GM06990 (cell line): ENCODE measurements around the gene MSANTD1.

ENCODE experiments used
- DNase-seq: peaks from one replicate; pipeline ENCODE4 v3.0.0-alpha.2; 2011; ENCODE audit not compliant: insufficient read length; ENCODE audit errors: extremely low read depth
- H3K27me3 ChIP-seq: replicated peaks from 2 replicates; pipeline ENCODE4 v1.6.0; 2011; ENCODE audit warnings: low read length; ENCODE audit not compliant: control insufficient read depth, insufficient read depth
- H3K36me3 ChIP-seq: 2 replicates; pipeline ENCODE4 v1.5.1; 2011; ENCODE audit warnings: low read length; ENCODE audit not compliant: control insufficient read depth, insufficient read depth
- H3K4me3 ChIP-seq: replicated peaks from 2 replicates; pipeline ENCODE4 v1.5.1; 2011; ENCODE audit warnings: low read depth, mild to moderate bottlenecking, control low read depth, low read length
- TF ChIP-seq, protein P1 (sequence below): IDR thresholded peaks from 2 replicates; pipeline ENCODE4 v1.5.1; 2011; ENCODE audit warnings: low read length, control low read depth, mild to moderate bottlenecking, inconsistent platforms; ENCODE audit not compliant: insufficient read depth, poor library complexity, severe bottlenecking

Gene MSANTD1

DNA sequence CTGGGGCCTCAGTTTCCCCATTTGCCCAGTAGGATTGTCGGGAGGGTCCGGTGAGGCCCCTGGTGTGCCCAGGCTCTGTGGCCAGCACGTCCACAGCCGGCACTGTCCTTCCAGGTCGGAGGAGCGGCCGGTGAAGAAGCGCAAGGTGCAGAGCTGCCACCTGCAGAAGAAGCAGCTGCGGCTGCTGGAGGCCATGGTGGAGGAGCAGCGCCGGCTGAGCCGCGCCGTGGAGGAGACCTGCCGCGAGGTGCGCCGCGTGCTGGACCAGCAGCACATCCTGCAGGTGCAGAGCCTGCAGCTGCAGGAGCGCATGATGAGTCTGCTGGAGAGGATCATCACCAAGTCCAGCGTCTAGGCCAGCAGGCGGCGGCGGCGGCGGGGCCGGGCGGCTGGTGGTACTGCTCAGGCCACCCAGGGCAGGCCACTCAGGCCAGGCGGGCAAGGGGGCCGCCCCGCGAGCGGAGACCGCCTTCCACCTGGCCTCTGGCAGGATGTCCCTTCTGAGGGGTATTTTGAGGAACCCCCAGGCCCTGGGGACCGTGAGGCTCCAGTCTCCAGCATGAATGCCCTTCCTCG is 6.7 kb downstream of the MSANTD1 start:
- DNase-seq = peak; percentile 3
- Histone ChIP-seq H3K36me3 (peaks cover 2% of the 10 kb centered on the region), H3K27me3 (no peaks in the 10 kb centered on the region), H3K4me3 (no peak overlapping the region)
- TF ChIP-seq, protein P1, sequence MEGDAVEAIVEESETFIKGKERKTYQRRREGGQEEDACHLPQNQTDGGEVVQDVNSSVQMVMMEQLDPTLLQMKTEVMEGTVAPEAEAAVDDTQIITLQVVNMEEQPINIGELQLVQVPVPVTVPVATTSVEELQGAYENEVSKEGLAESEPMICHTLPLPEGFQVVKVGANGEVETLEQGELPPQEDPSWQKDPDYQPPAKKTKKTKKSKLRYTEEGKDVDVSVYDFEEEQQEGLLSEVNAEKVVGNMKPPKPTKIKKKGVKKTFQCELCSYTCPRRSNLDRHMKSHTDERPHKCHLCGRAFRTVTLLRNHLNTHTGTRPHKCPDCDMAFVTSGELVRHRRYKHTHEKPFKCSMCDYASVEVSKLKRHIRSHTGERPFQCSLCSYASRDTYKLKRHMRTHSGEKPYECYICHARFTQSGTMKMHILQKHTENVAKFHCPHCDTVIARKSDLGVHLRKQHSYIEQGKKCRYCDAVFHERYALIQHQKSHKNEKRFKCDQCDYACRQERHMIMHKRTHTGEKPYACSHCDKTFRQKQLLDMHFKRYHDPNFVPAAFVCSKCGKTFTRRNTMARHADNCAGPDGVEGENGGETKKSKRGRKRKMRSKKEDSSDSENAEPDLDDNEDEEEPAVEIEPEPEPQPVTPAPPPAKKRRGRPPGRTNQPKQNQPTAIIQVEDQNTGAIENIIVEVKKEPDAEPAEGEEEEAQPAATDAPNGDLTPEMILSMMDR = no peak

DNA sequence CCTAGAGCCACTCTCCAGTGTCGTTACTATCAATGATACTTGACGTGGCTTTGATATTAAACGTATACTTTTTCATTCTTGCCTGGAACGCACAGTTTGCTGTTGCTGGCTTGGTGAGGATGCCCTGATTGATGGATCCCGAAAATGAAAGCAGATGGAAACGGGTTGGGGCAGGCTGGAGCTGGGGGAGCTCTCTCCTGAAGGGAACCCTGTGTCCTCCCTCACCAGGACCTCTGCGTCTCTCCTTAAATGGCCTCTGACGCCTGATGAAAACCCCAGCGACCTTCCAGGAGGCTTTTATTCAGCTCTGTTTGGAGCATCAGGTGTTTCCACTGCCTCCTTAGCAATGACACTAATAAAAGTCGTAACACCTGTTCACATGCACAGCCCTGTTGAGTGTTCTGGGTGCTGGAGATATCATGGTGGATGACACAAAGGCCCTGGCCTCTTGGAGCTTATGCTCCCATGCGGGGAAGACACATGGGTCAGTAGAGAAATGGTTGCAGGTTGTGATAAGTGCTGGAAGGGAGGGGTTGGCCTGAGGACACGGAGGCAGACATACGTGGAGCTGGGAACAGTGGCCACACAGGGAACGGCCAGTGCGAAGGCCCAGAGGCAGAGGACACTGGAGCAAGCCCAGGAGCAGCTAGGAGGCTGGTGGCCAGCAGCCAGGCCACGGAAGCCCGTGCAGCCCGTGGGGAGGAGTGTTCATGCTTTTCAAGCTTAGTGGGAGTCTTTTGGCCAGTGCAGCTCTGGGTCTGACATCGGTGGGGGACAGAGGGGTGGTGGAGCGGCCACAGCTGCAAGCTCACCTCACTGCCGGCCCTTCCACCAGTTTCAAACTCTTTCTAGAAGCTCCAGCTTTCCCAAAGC is 7.5 kb downstream of the MSANTD1 start:
- Histone ChIP-seq H3K4me3 (no peak overlapping the region), H3K27me3 (no peaks in the 10 kb centered on the region), H3K36me3 (peaks cover 2% of the 10 kb centered on the region)
- no peak for DNase-seq
- TF ChIP-seq, protein P1 = no peak

DNA sequence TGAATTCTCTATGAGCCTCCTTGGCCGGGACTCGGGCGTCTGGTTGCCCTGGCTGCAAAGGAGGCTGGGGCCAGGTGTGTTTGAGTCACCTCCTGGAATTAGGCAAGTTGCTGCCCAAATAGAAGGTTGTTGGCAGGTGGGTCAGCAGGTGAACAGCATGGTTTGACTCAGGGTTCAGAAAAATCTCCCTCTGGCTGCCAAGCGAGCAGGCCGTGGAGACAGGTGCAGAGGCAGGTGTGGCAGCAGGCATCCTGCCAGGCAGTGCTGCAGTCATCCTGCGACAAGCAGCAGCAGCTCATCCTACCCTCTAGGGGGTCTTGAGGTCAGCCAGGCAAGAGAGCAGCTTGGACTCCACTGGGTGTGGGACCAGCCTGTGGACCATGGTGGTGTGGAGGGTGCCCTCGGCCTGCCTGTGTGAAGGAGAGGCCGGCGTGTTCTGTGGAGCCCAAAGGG is 8.2 kb downstream of the MSANTD1 start:
- Histone ChIP-seq H3K4me3 (no peak overlapping the region), H3K27me3 (no peaks in the 10 kb centered on the region), H3K36me3 (peaks cover 2% of the 10 kb centered on the region)
- peak; percentile 6 for DNase-seq
- TF ChIP-seq, protein P1 = no peak

DNA sequence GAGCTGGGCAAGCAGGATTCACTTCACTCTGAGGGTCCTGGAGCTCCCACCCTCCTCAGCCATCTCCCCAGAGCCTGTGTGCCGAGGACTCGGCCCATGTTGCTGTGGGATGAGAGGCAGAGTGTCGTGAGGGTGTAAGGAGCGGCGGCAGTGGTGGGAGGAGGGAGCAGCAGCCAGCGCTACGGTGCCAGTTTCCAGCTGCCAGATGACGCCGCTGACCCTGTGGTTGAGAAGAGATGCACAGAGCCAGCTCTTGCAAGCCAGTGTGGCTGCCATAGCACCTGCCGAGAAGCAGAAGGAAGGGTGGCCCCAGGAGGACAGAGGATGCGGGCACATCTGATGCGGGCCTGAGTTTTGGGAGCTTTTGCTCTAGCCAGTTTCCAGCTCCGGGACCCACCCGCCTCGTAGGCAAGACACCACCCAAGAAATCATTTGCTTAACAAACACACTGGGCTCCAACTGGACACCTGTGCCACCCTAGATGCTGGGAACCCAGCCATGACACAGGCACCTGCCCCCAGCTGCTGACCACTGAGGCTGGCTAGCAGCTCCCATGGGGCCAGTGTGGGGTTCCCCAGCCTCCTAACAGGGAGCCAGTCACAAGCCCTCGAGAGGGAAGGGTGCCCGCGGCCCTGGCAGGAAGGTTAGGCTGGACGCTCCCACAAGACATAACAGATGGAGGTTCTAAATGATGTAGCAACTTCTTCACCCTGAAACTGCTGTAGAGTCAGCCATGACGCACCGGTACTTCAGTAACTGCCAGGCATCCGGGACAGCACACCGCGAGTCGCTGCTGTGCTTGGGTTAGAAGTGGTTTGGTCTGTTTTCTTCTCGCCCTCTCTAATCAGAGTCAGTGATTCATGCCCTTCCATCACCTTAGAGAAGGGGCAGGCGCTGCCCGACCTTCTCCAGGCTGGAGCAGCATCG is 8.9 kb downstream of the MSANTD1 start:
- Histone ChIP-seq H3K27me3 (no peaks in the 10 kb centered on the region), H3K4me3 (no peak overlapping the region), H3K36me3 (peaks cover 2% of the 10 kb centered on the region)
- peak; percentile 6 for DNase-seq
- TF ChIP-seq, protein P1 = no peak

DNA sequence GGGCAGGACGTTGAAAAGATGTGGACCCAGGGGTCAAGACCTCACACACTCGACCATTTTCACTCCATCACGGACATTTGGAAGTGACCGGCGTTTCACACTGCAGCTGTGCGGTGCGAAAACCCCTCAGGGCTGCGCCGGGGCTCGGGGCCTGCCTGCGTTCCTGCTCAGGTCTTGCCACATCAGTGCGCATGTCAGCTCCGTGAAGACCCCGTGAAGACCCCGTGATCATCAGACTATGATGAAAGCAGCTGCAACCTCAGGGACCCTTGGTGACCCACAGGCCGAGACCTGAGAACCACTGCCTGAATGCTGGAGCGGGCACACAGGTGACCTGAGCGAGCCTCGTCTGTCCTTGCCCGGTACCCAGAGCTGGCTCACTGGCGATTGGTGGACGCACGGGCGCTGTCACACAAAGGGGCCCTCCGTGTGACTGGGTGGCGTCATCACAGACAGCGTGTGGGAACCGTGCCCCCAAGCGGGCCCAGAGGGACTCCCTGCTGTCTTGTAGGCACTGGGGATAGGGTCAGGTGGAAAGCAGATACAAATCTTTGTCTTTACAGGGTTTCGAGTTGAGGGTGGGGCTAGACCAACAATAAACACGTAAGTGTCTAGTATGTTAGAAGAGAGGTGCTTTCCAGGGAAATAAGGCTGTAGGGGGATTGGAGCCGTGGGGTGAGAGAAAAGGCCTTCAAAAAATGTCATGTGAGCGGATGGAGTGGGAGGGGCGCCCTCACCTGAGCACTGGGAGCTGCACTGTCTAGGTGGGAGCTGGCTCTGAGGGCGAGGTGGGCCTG is 12.7 kb downstream of the MSANTD1 start:
- DNase-seq = no peak
- no peaks in the 10 kb centered on the region; the same call in 1 of the 2 replicates for H3K36me3 ChIP-seq
- no peaks in the 10 kb centered on the region for H3K27me3 ChIP-seq
- TF ChIP-seq, protein P1 = no peak
- no peak overlapping the region for H3K4me3 ChIP-seq
